ENCODE results near the gene EFCAB13.
A peak's percentile ranks its signal among the peaks of the same experiment; 100 is the strongest.

EFCAB13 gene, protein sequence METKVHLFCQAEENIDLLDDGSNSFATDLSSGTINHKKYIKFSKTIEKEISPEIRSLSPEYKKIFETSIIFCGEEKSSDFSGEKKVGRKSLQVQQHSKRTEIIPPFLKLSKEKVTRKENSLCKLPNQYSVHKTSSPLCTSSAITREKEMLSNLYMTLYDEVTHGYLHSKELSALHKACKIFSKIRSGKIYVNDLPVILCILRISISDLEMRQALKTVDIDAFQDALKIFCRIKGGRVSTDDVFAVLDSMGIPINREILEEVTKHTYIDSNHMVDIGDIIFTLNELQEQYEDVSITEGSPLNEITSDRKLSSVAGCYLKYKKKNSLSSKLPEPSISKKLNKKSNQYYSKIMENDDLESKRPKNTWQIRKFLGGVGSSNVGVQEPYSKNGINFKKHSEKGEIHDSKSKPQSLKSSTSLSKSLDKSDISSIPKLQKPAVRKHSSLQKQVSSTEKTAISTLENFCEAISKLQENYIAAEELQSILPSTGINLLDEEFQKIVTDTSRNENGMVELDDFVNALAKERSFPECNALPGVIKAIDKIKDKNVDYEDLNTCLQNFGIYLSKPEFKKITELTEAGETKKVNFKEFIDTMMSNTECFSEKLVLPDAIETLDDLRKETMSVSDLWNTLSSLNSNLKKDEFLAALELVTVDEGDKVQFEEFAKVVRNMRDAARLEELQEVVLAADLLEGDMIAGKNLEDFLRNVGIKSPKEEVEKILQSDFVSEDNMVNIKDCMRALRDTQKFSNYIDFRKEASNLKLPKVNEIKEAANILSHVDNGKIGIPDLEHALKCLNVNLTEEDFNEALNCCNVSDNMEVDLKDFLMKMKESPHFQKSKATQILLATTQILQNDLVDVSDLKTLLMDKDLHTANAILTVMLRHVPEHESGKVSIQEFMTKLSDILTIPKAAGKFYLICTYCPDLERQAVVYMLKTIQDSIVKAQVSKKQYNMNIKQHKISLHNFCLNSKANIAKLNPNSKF

GRCh38 chr17:47323382-47324223, at the start of gene EFCAB13:
Gene EFCAB13 (plus strand): TSS chr17:47323955. CDS start chr17:47328354, 4,399 bp downstream.
- peak; percentile 96 for DNase-seq

- no peak for DNase-seq
These were observed 49.3 kb upstream of the EFCAB13 start for GRCh38 chr17:47274319-47275069.

GRCh38 chr17:47275245-47275984, 48.3 kb upstream of the EFCAB13 start:
- no peak for DNase-seq

DNA sequence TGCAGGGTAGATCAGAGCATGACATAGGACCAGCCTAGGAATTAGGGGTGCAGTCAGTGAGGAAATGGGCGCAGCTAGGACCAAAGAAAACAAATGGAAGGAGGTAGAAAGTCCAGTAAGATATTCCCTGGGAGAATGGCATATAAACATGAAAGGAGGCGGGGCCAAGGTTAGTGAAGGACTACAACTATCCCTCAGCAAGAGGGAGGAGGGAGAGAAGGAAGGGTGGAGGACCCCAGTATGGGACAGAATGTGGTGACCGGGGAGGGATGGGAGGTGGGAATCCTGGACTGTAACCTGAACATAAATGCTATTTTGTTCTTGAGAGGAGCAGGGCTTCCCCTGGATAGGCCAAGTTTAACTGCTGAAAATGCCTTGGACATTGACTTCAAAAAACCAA, 47.3 kb upstream of the EFCAB13 start:
- DNase-seq = no peak

- DNase-seq = peak; percentile 51
These were observed 46.9 kb upstream of the EFCAB13 start for GRCh38 chr17:47276868-47277267.

DNA sequence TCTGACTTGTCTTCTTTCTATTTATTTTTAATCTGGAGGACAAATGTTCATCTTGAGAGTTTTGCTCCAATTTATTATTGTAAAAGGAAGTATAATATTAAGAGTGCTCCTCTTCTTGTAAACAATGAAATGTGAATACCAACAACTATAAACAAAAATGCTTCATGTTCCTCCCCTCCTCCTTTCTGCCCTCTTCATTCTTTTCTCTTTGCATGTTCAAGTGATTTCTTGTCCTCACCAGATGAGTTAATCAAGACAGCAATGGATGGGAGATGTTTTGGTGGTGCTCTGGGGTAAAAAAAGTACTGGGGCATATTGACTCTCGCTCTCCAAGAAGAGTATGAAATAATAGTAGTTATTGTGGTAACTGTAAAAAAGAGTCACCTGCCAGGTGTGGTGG, 45.8 kb upstream of the EFCAB13 start:
- DNase-seq = no peak

DNA sequence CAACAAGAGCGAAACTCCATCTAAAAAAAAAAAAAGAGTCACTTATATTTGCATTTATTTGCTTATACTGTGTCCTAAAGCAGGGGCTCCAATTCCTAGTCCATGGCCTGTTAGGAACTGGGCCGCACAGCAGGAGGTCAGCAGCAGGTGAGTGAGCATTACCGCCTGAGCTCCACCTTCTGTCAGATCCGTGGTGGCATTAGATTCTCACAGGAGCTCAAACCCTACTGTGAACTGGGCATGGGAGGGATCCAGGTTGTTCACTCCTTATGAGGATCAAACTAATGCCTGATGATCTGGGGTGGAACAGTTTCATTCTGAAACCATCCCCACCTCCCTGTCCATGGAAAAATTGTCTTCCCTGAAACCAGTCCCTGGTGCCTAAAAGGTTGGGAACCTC, 45.2 kb upstream of the EFCAB13 start:
- DNase-seq = no peak

- no peak for DNase-seq
These were observed 44.5 kb upstream of the EFCAB13 start for GRCh38 chr17:47279062-47279801.

DNA sequence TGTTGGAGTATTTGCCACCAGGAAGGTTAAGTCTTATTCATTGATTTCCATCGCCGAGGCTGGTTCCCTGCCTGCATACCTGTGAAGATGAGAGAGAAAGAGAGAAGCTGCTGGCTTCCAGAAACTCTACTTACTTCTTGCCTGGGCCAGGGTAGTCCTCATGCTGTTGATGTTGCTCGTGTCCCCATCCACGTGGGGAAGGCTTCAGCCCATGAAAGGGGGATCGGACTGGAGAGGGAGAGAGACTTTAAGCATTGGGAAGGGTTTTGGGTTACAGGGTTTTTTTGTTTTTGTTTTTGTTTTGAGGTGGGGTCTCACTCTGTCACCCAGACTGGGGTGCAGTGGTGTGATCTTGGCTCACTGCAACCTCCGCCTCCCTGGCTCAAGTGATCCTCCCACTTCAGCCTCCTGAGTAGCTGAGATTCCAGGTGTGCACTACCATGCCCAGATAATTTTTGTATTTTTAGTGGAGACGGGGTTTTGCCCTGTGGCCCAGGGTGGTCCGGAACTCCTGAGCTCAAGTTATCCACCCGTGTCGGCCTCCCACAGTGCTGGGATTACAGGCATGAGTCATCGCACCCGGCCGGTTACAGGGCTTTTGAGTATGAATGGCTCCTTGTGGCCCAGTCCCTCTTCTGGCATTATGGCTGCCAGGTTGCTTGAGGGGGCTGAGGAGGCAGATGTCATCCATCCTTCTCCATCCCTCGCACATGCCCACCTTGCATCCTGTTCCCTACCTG, 43.5 kb upstream of the EFCAB13 start:
- no peak for DNase-seq

- DNase-seq = no peak
These were observed 42.5 kb upstream of the EFCAB13 start for GRCh38 chr17:47281216-47281615.

DNA sequence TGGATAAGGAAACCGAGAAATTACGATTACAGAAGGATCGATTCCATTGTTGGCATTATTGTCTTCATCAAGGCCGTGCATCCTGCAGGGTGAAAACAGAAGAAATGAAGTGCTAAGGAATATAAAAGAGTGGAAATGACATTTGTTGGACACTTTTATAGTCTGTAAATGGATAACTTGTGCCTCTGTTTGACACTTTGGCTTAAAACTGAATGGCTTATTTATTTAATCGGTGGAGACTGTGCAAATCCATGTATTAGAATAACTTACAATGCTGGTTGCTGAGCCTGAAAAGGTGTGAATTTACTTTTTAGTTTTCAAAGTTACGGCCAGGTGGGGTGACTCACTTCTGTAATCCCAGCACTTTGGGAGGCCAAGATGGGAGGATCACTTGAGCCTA, 38.8 kb upstream of the EFCAB13 start:
- DNase-seq = no peak

DNA sequence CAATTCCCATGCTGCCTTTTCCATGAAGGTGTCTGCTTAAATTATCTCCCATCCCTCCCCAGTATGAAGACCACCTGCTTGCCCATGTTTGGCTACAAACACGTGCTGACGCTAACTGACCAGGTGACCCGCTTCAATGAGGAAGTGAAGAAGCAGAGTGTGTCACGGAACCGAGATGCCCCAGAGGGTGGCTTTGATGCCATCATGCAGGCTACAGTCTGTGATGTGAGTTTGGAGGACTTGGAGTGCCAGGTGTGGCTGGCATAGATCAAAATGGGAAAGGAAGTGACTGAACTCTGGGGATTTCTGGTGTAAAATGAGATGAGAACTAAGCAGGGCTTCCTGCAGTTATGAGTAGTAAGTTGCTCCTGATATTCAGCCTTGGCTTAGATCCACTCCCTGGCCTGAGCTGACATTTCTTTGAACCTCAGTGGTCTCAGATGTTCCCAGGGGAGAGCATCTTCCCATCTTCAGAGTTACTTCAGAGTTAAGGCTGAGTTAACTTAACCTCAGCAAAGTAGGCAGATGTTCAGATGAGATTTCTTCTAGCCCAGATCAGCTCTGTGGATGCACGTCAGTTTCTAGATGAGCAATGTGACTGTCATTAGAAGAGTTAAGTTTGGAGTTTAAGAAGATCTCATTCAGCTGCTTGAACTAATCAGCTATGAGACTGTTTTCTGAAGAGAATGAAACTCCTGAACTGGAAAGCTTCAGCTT, 37.4 kb upstream of the EFCAB13 start:
- DNase-seq = no peak

- DNase-seq = no peak
These were observed 36.7 kb upstream of the EFCAB13 start for GRCh38 chr17:47287068-47287467.

GRCh38 chr17:47287639-47288038, 36.1 kb upstream of the EFCAB13 start:
- no peak for DNase-seq

GRCh38 chr17:47288531-47289116, 35.1 kb upstream of the EFCAB13 start:
- DNase-seq = no peak

- DNase-seq = no peak
These were observed 34.5 kb upstream of the EFCAB13 start for GRCh38 chr17:47289302-47289701.

- no peak for DNase-seq
These were observed 32.9 kb upstream of the EFCAB13 start for GRCh38 chr17:47290870-47291241.

DNA sequence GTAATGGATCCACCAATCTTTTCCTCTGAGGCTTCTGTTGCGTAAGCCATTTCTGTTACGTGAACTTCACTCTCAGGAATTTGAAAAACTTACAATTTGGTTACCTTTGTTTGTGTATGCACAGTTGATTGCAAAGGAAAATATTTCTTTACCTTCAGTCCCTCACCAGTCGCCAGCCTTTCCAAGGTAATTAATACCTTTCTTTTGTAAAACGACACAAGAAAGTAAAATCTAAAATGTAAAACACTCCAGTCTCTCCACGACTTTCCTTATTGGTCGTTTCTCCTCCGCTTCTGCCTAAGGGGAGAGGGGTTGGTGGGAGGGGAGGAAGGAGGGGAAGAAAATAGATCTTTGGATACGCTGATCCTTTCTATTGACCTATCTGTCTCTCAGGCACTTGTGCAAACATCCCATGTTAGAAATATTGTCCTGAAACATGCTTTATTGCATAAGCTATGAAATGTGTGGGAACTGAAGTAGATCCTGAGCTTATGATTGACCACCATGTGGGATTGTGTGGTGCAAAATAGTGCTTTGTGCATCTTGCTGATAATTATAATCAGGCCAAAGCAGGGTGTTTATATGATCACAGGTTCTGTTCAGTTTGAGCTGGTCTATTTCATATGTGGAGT, 32.4 kb upstream of the EFCAB13 start:
- no peak for DNase-seq

Measured in NCI-H774 (cell line).